Epithelial cell of esophagus (primary cell): ENCODE results near the gene CACNB1.

Experiments
- DNase-seq: peaks from one replicate; pipeline ENCODE4 v3.0.0; 2010; ENCODE audit warnings: low read depth
- H3K4me3 ChIP-seq: 2 replicates; pipeline ENCODE4 v1.5.1; 2011; ENCODE audit warnings: mild to moderate bottlenecking, low read length, control low read depth
- TF ChIP-seq, protein P1 (sequence below): IDR thresholded peaks from 2 replicates; pipeline ENCODE4 v1.5.1; 2011; ENCODE audit warnings: low read depth, mild to moderate bottlenecking, low read length, control low read depth, inconsistent platforms; ENCODE audit not compliant: insufficient read depth; ENCODE audit errors: missing control alignments

Gene CACNB1

GRCh38 chr17:39194089-39194984, 3.1 kb downstream of the CACNB1 start:
- TF ChIP-seq, protein P1, sequence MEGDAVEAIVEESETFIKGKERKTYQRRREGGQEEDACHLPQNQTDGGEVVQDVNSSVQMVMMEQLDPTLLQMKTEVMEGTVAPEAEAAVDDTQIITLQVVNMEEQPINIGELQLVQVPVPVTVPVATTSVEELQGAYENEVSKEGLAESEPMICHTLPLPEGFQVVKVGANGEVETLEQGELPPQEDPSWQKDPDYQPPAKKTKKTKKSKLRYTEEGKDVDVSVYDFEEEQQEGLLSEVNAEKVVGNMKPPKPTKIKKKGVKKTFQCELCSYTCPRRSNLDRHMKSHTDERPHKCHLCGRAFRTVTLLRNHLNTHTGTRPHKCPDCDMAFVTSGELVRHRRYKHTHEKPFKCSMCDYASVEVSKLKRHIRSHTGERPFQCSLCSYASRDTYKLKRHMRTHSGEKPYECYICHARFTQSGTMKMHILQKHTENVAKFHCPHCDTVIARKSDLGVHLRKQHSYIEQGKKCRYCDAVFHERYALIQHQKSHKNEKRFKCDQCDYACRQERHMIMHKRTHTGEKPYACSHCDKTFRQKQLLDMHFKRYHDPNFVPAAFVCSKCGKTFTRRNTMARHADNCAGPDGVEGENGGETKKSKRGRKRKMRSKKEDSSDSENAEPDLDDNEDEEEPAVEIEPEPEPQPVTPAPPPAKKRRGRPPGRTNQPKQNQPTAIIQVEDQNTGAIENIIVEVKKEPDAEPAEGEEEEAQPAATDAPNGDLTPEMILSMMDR, result peak; percentile 26
- no peak for DNase-seq

GRCh38 chr17:39193346-39193745, 4.1 kb downstream of the CACNB1 start:
- TF ChIP-seq, protein P1, result no peak
- no peak overlapping the region for H3K4me3 ChIP-seq
- DNase-seq, result no peak

More at GRCh38 chr17:39194089-39194984, 3.1 kb downstream of the CACNB1 start:
- no peak overlapping the region for H3K4me3 ChIP-seq

GRCh38 chr17:39192901-39193300, 4.6 kb downstream of the CACNB1 start:
- DNase-seq, result no peak
- no peak overlapping the region for H3K4me3 ChIP-seq
- TF ChIP-seq, protein P1, result no peak

GRCh38 chr17:39191750-39192510, 5.5 kb downstream of the CACNB1 start:
- TF ChIP-seq, protein P1, result no peak
- H3K4me3 ChIP-seq, result no peak overlapping the region
- no peak for DNase-seq

GRCh38 chr17:39187152-39187830, 10.2 kb downstream of the CACNB1 start:
- no peak overlapping the region for H3K4me3 ChIP-seq
- TF ChIP-seq, protein P1, result no peak
- no peak for DNase-seq

- TF ChIP-seq, protein P1, result no peak
- no peak overlapping the region for H3K4me3 ChIP-seq
Observed at GRCh38 chr17:39186481-39187002, 10.9 kb downstream of the CACNB1 start.

More at GRCh38 chr17:39186481-39187002, 10.9 kb downstream of the CACNB1 start:
- no peak for DNase-seq
